Measurements from ENCODE around the gene CELSR2. TPM values are rescaled to one million over a fixed set of nuclear protein-coding genes. Genes with fewer than 3 reads are reported as not detected.
"Not testable (repeated sequence)": the region's sequence is repeated elsewhere in the genome, so short reads cannot be mapped to it uniquely, and the experiment has no call there.

The CELSR2 gene
- total RNA-seq, 4 donors from 2014 or later, result 23.4 to 57.2 (median 39.9) TPM

DNA sequence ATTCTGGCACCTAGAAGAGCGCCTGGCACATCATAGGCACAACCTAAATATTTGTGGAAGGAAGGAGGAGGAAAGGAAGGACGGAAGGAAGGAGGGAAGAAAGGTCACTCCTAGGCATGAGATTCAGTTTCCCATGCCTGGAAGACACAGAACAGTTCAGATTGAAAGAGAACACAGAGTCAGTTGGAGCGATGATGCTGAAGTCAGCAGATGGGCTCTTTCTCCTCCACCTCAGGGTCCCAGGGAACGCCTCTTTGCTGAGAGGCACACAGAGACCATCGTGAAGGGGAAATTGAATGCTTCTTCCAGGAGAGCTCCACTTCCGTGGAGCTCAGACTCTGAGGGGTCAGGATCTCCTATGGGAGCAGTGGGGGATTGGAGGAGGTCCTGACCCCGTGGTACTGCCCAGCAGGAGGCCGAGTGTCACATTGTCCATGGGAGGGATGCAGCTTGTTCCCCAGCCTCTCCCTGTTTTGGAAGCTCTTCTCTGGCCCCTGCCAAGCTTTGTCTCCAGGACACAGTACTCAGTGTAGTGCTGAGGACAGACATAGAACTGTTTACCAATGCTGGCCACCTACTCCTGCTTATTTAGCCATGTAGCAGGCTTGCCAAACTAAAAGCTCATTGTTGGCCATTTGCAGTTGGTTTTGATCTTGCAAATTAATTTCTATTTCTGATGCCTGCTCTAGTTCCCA lies 55.0 kb downstream of the CELSR2 start:
- peak overlapping the region in 3 of 4 donors; percentile 67 to 71 (median 70) for H3K27ac ChIP-seq
- TF ChIP-seq, protein P1, sequence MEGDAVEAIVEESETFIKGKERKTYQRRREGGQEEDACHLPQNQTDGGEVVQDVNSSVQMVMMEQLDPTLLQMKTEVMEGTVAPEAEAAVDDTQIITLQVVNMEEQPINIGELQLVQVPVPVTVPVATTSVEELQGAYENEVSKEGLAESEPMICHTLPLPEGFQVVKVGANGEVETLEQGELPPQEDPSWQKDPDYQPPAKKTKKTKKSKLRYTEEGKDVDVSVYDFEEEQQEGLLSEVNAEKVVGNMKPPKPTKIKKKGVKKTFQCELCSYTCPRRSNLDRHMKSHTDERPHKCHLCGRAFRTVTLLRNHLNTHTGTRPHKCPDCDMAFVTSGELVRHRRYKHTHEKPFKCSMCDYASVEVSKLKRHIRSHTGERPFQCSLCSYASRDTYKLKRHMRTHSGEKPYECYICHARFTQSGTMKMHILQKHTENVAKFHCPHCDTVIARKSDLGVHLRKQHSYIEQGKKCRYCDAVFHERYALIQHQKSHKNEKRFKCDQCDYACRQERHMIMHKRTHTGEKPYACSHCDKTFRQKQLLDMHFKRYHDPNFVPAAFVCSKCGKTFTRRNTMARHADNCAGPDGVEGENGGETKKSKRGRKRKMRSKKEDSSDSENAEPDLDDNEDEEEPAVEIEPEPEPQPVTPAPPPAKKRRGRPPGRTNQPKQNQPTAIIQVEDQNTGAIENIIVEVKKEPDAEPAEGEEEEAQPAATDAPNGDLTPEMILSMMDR (IDR thresholded peaks at IDR 0.05), result no peak
- 59 to 72% methylated on average over 6 to 8 of the region's 8 CpGs for WGBS, 2 donors
- DNase-seq, result no peak
- H3K4me1 ChIP-seq, result peaks cover 0 to 40% (median 10%) of the 10 kb centered on the region in 3 donors
- no peaks in the 10 kb centered on the region for H3K9me3 ChIP-seq
- no peaks in the 10 kb centered on the region for H3K36me3 ChIP-seq
- intact Hi-C loops (cut with DNase I), result no loop called here
- no peak overlapping the region for H3K4me3 ChIP-seq
- no peaks in the 10 kb centered on the region for H3K27me3 ChIP-seq

DNA sequence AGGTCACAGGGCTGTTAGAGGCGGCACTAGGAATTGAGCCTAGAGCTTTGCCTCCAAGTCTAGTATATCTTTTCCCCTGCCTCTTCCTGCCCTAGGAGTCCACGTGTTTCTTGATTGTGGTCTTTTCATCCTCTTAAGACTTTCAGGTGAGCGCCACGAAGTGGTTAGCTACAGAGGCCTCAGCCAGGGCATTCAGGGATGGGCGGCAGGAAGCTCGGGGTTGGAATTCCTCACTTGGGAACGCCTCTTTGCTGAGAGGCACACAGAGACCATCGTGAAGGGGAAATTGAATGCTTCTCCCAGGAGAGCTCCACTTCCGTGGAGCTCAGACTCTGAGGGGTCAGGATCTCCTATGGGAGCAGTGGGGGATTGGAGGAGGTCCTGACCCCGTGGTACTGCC lies 56.7 kb downstream of the CELSR2 start:
- DNase-seq; intact Hi-C loops (cut with DNase I); H3K27me3 ChIP-seq; H3K4me3 ChIP-seq; H3K9me3 ChIP-seq; H3K36me3 ChIP-seq: not testable (repeated sequence)
- Histone ChIP-seq H3K4me1 (peaks cover 0 to 31% (median 6%) of the 10 kb centered on the region in 3 donors), H3K27ac (peak overlapping the region in 3 of 4 donors; percentile 70 to 76 (median 71))
- 52 to 53% methylated on average over 3 to 7 of the region's 10 CpGs for WGBS, 2 donors

DNA sequence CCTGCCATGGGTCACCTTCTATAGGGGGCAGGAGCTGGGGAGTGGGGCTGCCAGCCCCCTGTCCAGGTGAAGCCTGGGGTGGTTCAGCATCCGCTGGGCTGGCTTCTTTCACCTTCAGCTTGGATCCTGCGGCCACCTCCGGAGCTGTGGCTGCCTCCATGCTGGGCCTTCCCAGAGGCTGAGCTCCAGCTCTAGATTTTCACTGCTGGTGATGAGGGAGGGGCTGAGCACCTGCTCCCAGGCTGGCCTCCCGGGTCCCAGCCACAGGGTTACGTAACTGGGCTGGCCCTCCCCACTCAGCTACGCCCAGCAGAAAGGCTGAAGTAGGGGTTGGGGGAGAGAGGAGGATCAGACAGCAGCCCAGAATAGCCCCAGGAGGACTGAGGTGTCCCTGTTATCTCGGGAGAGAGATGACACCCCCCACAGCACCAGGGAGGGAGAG lies 57.5 kb downstream of the CELSR2 start, which contains the start of gene MYBPHL:
Gene MYBPHL, minus strand, starts transcription at position 180 of the 442 bp plus-strand sequence. Its CDS starts 20 bp downstream, at position 160.
- TF ChIP-seq POLR2A (IDR thresholded peaks at IDR 0.05), result no peak
- TF ChIP-seq, protein P1 (IDR thresholded peaks at IDR 0.05), result no peak
- H3K36me3 ChIP-seq, result peaks cover 0 to 15% (median 0%) of the 10 kb centered on the region in 3 donors
- peak within 1 kb of the TSS in 3 of 4 donors; percentile 70 to 76 (median 71) for H3K27ac ChIP-seq
- intact Hi-C loops (cut with DNase I), result no loop called here
- H3K4me1 ChIP-seq, result peaks cover 0 to 31% (median 6%) of the 10 kb centered on the region in 3 donors
- WGBS, 2 donors, result 60 to 63% methylated on average over 1 of the region's 7 CpGs
- no peak within 1 kb of the TSS for H3K4me3 ChIP-seq
- no peaks in the 10 kb centered on the region for H3K27me3 ChIP-seq
- H3K9me3 ChIP-seq, result no peaks in the 10 kb centered on the region
- DNase-seq, result no peak

DNA sequence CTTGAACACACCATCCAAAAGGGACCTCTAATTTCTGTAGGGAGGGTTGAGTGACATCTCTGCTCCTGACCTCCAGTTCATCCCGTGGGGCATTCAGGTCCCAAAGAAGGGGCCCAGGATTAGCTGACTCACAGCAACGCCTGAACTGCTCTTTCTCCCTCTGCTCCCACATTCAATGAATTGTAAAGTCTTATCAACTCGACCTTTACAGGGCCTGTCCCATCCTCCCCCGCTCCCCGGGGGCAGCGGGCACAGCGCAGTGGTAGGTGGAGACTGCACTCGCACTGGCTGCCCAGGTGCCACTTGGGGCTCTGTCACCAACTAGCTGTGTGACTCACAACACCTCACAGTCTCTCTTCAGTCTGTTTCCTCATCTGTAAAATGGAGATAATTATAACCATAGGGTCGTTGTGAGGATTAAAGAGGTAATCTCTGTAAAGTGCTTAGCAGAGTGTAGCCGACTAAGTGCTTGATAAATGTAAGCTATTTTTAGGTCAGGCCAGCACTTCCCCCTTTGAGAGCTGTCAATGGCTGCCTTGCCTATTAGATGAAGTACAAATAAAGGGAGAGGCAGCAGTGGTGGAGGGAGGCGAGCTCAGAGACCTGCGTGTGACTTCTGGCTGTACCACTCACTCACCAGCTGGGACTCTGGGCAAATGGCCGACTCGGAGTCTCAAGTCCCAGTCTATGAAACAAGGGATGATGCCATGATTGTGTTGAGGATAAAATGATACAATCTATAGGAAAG lies 58.1 kb downstream of the CELSR2 start:
- H3K4me3 ChIP-seq, result no peak overlapping the region
- H3K4me1 ChIP-seq, result peaks cover 0 to 31% (median 6%) of the 10 kb centered on the region in 3 donors
- intact Hi-C loops (cut with DNase I), result no loop called here
- no peak for TF ChIP-seq POLR2A (IDR thresholded peaks at IDR 0.05)
- TF ChIP-seq, protein P1 (IDR thresholded peaks at IDR 0.05), result no peak
- no peak for DNase-seq
- no peaks in the 10 kb centered on the region for H3K9me3 ChIP-seq
- peaks cover 0 to 21% (median 0%) of the 10 kb centered on the region in 3 donors for H3K36me3 ChIP-seq
- H3K27ac ChIP-seq, result peak overlapping the region in 3 of 4 donors; percentile 70 to 76 (median 71)
- 54 to 58% methylated on average over 14 of the region's 14 CpGs for WGBS, 2 donors
- H3K27me3 ChIP-seq, result no peaks in the 10 kb centered on the region

DNA sequence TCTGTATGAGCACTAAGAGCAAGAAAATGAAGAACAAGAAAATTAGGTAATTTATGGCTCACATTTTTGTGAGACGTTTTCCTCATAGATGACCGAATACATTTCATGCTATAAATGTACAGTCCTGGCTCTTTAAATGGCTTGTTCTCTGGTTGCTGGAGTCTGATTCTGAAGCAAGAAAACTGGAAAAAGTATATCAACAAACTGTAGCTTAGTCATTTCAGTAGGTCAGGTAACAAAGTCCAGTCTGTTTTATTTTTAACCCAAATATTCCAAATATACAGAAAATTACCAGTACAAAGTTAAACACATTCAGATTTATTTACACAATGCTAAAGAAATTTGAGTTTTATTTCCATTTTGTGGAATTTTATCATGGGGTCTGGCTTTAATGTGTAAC lies 60.0 kb downstream of the CELSR2 start:
- H3K9me3 ChIP-seq, result no peaks in the 10 kb centered on the region
- no peaks in the 10 kb centered on the region for H3K27me3 ChIP-seq
- DNase-seq, result no peak
- intact Hi-C loops (cut with DNase I), result no loop called here
- peaks cover 0 to 40% (median 0%) of the 10 kb centered on the region in 3 donors for H3K36me3 ChIP-seq
- peak overlapping the region in 1 of 4 donors; percentile 76 for H3K27ac ChIP-seq
- 70 to 76% methylated on average over 2 of the region's 2 CpGs for WGBS, 2 donors
- peaks cover 0 to 42% (median 6%) of the 10 kb centered on the region in 3 donors for H3K4me1 ChIP-seq
- no peak overlapping the region for H3K4me3 ChIP-seq
- TF ChIP-seq, protein P1 (IDR thresholded peaks at IDR 0.05), result no peak
- no peak for TF ChIP-seq POLR2A (IDR thresholded peaks at IDR 0.05)

Data from esophagus squamous epithelium (tissue), 5 donors.